Smooth muscle cell (in vitro differentiated cells): Measurements from ENCODE around the gene LPAR1. TPM values are rescaled to one million over a fixed set of nuclear protein-coding genes. Genes with fewer than 3 reads are reported as not detected.
"Not testable (repeated sequence)": the region's sequence is repeated elsewhere in the genome, so short reads cannot be mapped to it uniquely, and the experiment has no call there.

Source experiments
- DNase-seq: peaks from one replicate; lab custom pipeline; 2025; ENCODE audit not compliant: unreplicated experiment; lab: John Stamatoyannopoulos, UW
- H2AFZ ChIP-seq: fragments of 200-600 bp; sonication (generic); 2 replicates; pipeline ENCODE4 v1.6.0; 2016; ENCODE audit warnings: antibody characterized with exemption, low read depth, mild to moderate bottlenecking
- H3F3A ChIP-seq: fragments of 200-600 bp; sonication (generic); 2 replicates; pipeline ENCODE4 v1.6.0; 2017; ENCODE audit warnings: antibody characterized with exemption, low read depth
- H3K27ac ChIP-seq: fragments of 200-600 bp; sonication (generic); 2 replicates; pipeline ENCODE4 v1.5.1; 2016; ENCODE audit warnings: low read depth, mild to moderate bottlenecking
- H3K27me3 ChIP-seq: fragments of 200-600 bp; sonication (generic); 2 replicates; pipeline ENCODE4 v1.6.1; 2016; ENCODE audit warnings: low read depth, mild to moderate bottlenecking
- H3K36me3 ChIP-seq: fragments of 200-600 bp; sonication (generic); 2 replicates; pipeline ENCODE4 v1.5.1; 2016; ENCODE audit warnings: low read depth
- H3K4me1 ChIP-seq: fragments of 200-600 bp; sonication (generic); 2 replicates; pipeline ENCODE4 v1.5.1; 2016; ENCODE audit warnings: low read depth
- H3K4me2 ChIP-seq: fragments of 200-600 bp; sonication (generic); 2 replicates; pipeline ENCODE4 v1.6.0; 2016; ENCODE audit warnings: mild to moderate bottlenecking
- H3K4me3 ChIP-seq: fragments of 200-600 bp; sonication (generic); 2 replicates; pipeline ENCODE4 v1.5.1; 2016; ENCODE audit warnings: mild to moderate bottlenecking
- H3K79me2 ChIP-seq: fragments of 200-600 bp; sonication (generic); 2 replicates; pipeline ENCODE4 v1.6.0; 2016; ENCODE audit warnings: low read depth, mild to moderate bottlenecking
- H3K9ac ChIP-seq: fragments of 200-600 bp; sonication (generic); 2 replicates; pipeline ENCODE4 v1.6.0; 2016; ENCODE audit warnings: low read depth
- H3K9me3 ChIP-seq: fragments of 200-600 bp; sonication (generic); replicated peaks from 2 replicates; pipeline ENCODE4 v1.5.1; 2016; ENCODE audit warnings: low read depth
- H4K20me1 ChIP-seq: fragments of 200-600 bp; sonication (generic); 2 replicates; pipeline ENCODE4 v1.6.0; 2016; ENCODE audit warnings: low read depth
- WGBS: methylation state at CpG from one replicate; pipeline ENCODE4 v1.1.7; 2016; ENCODE audit warnings: low lambda C conversion rate; 5-methylcytosine and 5-hydroxymethylcytosine counted together
- polyA plus RNA-seq: library from polyadenylated mRNA; unstranded; fragments of >200 nt; fragmentation: Nextera tagmentation; extraction: Ambion mirVana; gene quantifications from 2 replicates; pipeline ENCODE4 v1.2.1, GENCODE V29; 2016
- total RNA-seq: library from RNA; depleted of rRNA; stranded (reverse); fragments of >200 nt; gene quantifications from 2 replicates; pipeline ENCODE4 v1.2.3, GENCODE V29; 2014
- TF ChIP-seq, protein P1 (sequence below): fragments of 200-600 bp; sonication (generic); IDR thresholded peaks from 2 replicates; pipeline ENCODE4 v1.5.1; 2017; ENCODE audit warnings: borderline replicate concordance, mild to moderate bottlenecking, antibody characterized with exemption; ENCODE audit not compliant: insufficient read depth, poor library complexity, severe bottlenecking

Gene LPAR1
- total and polyA plus RNA-seq, 2 experiments from 2014 or later: 20.5 to 21.3 TPM

DNA sequence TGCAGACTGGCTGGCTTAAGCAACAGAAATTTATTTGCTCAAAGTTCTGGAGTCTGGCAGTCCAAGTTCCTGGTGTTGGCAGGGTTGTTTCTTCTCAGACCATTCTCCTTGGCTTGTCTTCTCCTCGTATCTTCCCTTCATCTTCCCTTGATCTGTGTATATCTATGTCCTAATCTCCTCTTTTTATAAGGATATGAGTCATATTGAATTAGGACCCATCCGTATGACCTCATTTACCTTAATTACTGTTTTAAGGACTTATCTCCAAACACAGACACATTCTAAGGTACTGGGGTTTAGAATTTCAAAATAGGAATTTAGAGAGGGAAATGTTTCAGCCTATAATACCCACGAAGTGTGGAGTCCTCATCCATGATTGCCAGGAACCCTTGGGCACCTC, 13.1 kb upstream of the LPAR1 start:
- Histone ChIP-seq H3K4me2 (no peak overlapping the region), H3K36me3 (no peaks in the 10 kb centered on the region), H3K9me3 (no peaks in the 10 kb centered on the region), H3K27me3 (no peaks in the 10 kb centered on the region), H3K79me2 (no peaks in the 10 kb centered on the region), H4K20me1 (no peaks in the 10 kb centered on the region), H2AFZ (no peak overlapping the region), H3K4me1 (no peaks in the 10 kb centered on the region), H3K9ac (no peak overlapping the region), H3K27ac (no peak overlapping the region), H3F3A (no peaks in the 10 kb centered on the region), H3K4me3 (no peak overlapping the region)
- no peak for DNase-seq
- TF ChIP-seq, protein P1, sequence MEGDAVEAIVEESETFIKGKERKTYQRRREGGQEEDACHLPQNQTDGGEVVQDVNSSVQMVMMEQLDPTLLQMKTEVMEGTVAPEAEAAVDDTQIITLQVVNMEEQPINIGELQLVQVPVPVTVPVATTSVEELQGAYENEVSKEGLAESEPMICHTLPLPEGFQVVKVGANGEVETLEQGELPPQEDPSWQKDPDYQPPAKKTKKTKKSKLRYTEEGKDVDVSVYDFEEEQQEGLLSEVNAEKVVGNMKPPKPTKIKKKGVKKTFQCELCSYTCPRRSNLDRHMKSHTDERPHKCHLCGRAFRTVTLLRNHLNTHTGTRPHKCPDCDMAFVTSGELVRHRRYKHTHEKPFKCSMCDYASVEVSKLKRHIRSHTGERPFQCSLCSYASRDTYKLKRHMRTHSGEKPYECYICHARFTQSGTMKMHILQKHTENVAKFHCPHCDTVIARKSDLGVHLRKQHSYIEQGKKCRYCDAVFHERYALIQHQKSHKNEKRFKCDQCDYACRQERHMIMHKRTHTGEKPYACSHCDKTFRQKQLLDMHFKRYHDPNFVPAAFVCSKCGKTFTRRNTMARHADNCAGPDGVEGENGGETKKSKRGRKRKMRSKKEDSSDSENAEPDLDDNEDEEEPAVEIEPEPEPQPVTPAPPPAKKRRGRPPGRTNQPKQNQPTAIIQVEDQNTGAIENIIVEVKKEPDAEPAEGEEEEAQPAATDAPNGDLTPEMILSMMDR: no peak
- 56% methylated on average over 3 of the region's 3 CpGs for WGBS

DNA sequence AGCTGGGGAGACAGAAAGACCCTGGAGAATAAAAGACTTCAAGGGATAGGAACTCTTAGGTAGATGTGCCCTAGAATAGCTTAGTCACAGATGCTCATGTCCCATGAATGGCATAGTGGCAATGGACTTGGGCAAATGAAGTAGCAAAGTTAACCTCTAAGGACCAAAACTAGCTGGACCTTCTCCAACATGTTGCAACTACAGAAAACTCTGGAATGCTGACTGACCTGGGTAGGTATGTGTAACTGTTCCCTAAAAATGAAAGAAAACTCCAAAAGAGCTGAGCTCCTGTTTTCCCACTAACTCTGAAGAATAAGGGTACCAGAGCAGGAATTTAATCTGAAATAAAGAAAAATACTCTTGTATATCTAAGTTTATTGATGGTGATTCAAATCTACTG, 12.5 kb upstream of the LPAR1 start:
- H3F3A ChIP-seq: no peaks in the 10 kb centered on the region
- no peaks in the 10 kb centered on the region for H4K20me1 ChIP-seq
- no peak overlapping the region for H3K27ac ChIP-seq
- no peak overlapping the region for H3K4me2 ChIP-seq
- H3K36me3 ChIP-seq: no peaks in the 10 kb centered on the region
- no peak overlapping the region for H2AFZ ChIP-seq
- H3K9ac ChIP-seq: no peak overlapping the region
- H3K4me3 ChIP-seq: no peak overlapping the region
- no peak for DNase-seq
- H3K4me1 ChIP-seq: no peaks in the 10 kb centered on the region
- H3K27me3 ChIP-seq: no peaks in the 10 kb centered on the region
- TF ChIP-seq, protein P1: no peak
- no peaks in the 10 kb centered on the region for H3K79me2 ChIP-seq
- H3K9me3 ChIP-seq: no peaks in the 10 kb centered on the region

DNA sequence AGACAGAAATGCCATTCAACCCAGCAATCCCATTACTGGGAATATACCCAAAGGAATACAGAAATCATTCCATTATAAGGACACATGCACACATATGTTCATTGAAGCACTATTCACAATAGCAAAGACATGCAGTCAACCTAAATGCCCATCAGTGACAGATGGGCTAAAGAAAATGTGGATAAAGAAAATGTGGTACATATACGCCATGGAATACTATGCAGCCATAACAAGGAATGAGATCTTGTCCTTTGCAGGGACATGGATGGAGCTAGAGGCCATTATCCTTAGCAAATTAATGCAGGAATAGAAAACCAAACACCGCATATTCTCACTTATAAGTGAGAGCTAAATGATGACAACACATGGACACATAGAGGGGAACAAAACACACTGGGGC, 9.0 kb upstream of the LPAR1 start:
- not testable (repeated sequence) for H3K4me3 ChIP-seq

DNA sequence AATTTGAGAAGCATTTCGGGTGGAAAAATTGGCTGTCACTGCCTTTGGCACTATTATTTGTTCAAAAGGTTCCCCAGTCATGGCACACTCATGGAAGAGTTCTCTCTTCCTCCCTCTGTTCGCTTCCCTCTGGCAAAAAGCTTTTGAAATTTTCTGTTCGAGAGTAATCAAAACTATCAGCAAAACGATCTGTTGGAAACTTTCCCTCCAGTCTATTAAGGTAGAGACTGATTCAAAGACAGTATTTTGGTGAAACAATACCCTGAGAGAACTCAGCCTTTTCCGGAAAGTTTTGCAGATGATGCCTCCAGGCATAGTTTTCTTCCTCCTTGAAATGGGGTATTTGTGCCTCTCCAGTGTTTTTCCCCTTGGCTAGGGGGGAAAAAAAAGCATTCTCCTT, 3.6 kb upstream of the LPAR1 start:
- Histone ChIP-seq H3K79me2 (no peaks in the 10 kb centered on the region), H3K27ac (no peak overlapping the region), H3K4me1 (peaks cover 8% of the 10 kb centered on the region), H4K20me1 (no peaks in the 10 kb centered on the region), H2AFZ (no peak overlapping the region), H3K4me2 (no peak overlapping the region), H3K36me3 (no peaks in the 10 kb centered on the region), H3F3A (peaks cover 13% of the 10 kb centered on the region), H3K4me3 (no peak overlapping the region), H3K27me3 (no peaks in the 10 kb centered on the region), H3K9ac (no peak overlapping the region), H3K9me3 (no peaks in the 10 kb centered on the region)
- 71% methylated on average over 5 of the region's 5 CpGs for WGBS
- DNase-seq: no peak
- TF ChIP-seq, protein P1: no peak

More for the DNA sequence above, 9.0 kb upstream of the LPAR1 start:
- not testable (repeated sequence) for H3K27me3 ChIP-seq, H3K27ac ChIP-seq, H3K36me3 ChIP-seq, H3K4me2 ChIP-seq, H4K20me1 ChIP-seq, H3K9ac ChIP-seq, H3K9me3 ChIP-seq, H3K4me1 ChIP-seq, H3F3A ChIP-seq, H3K79me2 ChIP-seq, DNase-seq, H2AFZ ChIP-seq
- WGBS: 93% methylated on average over 2 of the region's 2 CpGs
